Choroid plexus epithelial cell (primary cell): ENCODE data around the gene MRPS23.
"Not testable (repeated sequence)": the region's sequence is repeated elsewhere in the genome, so short reads cannot be mapped to it uniquely, and the experiment has no call there.

Source experiments
- DNase-seq: peaks from one replicate; pipeline ENCODE4 v3.0.0-alpha.2; 2010; ENCODE audit warnings: low read depth
- H3K4me3 ChIP-seq: 2 replicates; pipeline ENCODE4 v1.5.1; 2011; ENCODE audit warnings: low read depth, mild to moderate bottlenecking, control low read depth, low read length, moderate library complexity
- TF ChIP-seq, protein P1 (sequence below): conservative IDR thresholded peaks from 2 replicates; pipeline ENCODE4 v1.5.1; 2011; ENCODE audit warnings: low read depth, mild to moderate bottlenecking, control low read depth, inconsistent platforms, low read length, moderate library complexity

The MRPS23 gene

DNA sequence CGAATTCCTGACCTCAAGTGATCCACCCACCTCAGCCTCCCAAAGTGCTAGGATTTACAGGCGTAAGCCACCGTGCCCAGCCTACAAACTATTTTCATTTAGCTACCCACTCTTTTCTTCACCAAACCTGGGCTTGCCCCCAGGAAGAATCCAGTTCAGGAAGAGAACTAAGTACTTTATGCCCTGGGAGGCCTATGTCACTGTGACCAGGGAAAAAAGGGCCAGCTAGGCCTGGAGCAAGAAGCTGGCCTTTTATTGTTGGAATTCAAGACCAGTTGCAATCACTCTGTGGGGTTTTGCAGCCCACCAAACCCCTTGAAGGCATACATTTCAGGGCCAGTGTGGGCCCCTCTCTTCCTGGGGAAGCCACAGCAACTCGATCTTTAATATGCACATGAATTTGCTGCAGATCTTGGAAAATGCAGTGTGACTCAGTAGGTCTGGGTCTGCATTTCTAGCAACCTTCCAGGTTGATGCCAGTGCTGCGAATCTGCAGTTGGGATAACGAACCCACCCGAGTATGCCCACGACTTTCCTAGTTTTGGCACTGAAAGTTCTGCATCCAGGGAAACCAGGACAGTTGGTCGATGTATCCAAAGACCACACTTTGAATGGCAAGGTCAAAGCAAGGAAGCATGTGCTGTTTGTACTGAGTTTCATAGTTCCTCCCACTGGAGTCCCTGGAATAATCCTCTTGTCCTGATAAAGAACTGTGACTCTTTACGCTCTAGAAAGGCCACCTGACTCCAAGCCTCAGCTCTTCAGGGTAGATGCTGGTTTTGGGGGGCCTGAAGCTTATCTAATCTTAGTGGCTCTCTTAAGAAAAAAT is 7.2 kb upstream of the MRPS23 start:
- no peak overlapping the region for H3K4me3 ChIP-seq
- DNase-seq = no peak
- TF ChIP-seq, protein P1, sequence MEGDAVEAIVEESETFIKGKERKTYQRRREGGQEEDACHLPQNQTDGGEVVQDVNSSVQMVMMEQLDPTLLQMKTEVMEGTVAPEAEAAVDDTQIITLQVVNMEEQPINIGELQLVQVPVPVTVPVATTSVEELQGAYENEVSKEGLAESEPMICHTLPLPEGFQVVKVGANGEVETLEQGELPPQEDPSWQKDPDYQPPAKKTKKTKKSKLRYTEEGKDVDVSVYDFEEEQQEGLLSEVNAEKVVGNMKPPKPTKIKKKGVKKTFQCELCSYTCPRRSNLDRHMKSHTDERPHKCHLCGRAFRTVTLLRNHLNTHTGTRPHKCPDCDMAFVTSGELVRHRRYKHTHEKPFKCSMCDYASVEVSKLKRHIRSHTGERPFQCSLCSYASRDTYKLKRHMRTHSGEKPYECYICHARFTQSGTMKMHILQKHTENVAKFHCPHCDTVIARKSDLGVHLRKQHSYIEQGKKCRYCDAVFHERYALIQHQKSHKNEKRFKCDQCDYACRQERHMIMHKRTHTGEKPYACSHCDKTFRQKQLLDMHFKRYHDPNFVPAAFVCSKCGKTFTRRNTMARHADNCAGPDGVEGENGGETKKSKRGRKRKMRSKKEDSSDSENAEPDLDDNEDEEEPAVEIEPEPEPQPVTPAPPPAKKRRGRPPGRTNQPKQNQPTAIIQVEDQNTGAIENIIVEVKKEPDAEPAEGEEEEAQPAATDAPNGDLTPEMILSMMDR = no peak

DNA sequence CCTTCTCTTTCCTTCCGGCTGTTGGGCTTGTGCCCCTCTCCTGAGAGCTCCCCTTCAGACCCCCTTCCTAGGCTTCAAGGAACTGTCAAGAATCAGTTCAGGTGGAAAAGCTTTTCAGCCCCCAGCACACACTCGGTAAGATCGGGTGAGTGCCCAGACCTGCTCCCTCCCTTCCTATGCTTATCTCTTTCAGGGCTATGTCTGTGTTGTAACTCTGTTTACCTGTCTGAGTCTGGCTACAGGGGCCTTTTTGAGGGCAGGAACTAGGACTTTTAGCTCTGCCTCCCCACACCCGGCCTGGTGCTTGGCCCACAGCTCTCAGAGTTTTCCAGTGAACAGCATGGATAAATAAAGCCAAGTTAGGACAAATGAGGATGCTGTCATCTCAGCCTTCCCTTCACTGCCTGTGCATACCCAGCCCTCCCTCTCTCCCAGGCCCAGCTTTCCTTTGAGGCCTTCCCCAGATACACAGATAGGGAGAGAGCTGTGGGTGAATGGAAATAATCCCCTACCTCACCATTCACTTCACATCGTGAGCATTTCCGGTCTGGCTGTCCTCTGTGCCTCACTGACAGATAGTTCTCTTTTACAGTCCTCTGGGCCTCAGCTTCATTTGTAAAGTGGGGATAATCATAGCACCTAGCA is 5.7 kb upstream of the MRPS23 start:
- DNase-seq = no peak
- TF ChIP-seq, protein P1 = no peak
- no peak overlapping the region for H3K4me3 ChIP-seq

GRCh38 chr17:57853695-57854094 is 3.9 kb upstream of the MRPS23 start:
- no peak overlapping the region for H3K4me3 ChIP-seq
- no peak for DNase-seq
- TF ChIP-seq, protein P1 = no peak

GRCh38 chr17:57852955-57853328 is 3.1 kb upstream of the MRPS23 start:
- TF ChIP-seq, protein P1 = no peak
- no peak overlapping the region for H3K4me3 ChIP-seq
- DNase-seq = no peak

- no peak for DNase-seq
- TF ChIP-seq, protein P1 = no peak
- H3K4me3 ChIP-seq = no peak overlapping the region
Observed at GRCh38 chr17:57852092-57852954, 2.5 kb upstream of the MRPS23 start.

DNA sequence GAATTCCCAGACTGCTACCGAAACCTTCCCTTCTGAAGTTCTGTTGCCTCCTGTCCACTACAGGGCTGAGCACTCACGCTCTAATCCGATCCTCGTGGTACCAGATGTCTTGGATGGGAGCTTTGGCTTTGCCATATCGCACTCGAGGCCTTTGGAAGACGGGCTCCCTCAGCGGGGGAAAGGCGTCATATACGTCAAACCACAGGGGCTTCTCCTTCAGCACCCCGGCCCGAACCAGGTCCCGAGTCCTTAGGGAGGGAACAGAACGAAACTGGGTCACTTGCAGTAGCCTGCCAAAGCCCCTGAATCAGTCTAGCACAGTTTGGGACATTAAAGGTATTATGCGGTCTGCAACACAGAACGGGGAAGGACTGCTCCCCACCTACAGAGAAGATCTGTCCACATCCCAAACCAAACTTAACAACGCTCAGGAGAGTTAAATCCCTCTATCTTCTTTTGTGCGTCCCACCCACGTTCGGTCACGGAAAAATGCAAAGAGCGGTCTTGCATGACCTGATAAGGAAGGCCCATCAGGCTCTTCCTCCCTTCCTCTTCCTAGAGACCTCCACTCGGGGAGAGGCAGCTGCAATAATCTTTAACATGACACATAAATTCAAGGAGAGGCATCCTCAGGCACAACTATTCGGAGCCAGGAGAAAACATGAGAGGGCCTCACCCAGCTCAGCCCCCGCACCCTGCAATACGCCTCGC is 526 bp downstream of the MRPS23 start:
- H3K4me3 ChIP-seq = peak overlapping the region; percentile 100
- DNase-seq = no peak
- TF ChIP-seq, protein P1 = no peak

DNA sequence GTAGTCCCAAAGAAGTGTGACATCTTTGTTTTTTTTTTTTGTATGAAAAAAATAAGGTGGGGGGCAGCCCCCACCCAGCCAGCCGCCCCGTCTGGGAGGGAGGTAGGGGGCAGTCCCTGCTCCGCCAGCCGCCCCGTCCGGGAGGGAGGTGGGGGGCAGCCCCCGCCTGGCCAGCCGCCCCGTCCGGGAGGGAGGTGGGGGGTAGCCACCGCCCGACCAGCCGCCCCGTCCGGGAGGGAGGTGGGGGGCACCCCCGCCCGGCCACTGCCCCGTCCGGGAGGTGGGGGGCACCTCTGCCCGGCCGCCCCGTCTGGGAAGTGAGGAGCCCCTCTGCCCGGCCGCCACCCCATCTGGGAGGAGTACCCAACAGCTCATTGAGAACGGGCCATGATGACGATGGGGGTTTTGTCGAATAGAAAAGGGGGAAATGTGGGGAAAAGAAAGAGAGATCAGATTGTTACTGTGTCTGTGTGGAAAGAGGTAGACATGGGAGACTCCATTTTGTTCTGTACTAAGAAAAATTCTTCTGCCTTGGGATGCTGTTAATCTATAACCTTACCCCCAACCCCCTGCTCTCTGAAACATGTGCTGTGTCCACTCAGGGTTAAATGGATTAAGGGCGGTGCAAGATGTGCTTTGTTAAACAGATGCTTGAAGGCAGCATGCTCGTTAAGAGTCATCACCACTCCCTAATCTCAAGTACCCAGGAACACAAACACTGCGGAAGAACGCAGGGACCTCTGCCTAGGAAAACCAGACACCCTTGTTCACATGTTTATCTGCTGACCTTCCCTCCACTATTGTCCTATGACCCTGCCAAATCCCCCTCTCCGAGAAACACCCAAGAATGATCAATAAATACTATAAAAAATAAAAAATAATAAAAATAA is 3.5 kb downstream of the MRPS23 start:
- H3K4me3 ChIP-seq, DNase-seq: not testable (repeated sequence)
